Choroid plexus epithelial cell (primary cell): ENCODE measurements around the gene UTP14A.
A peak's percentile ranks its signal among the peaks of the same experiment; 100 is the strongest.

Source experiments
- DNase-seq: peaks from one replicate; pipeline ENCODE4 v3.0.0-alpha.2; 2010; ENCODE audit warnings: low read depth
- H3K4me3 ChIP-seq: 2 replicates; pipeline ENCODE4 v1.5.1; 2011; ENCODE audit warnings: low read depth, mild to moderate bottlenecking, control low read depth, low read length, moderate library complexity
- CTCF ChIP-seq: conservative IDR thresholded peaks from 2 replicates; pipeline ENCODE4 v1.5.1; 2011; ENCODE audit warnings: low read depth, mild to moderate bottlenecking, control low read depth, inconsistent platforms, low read length, moderate library complexity

UTP14A gene

GRCh38 chrX:129900054-129900453, 5.9 kb upstream of the UTP14A start:
- no peak for TF ChIP-seq CTCF
- DNase-seq = no peak
- H3K4me3 ChIP-seq = no peak overlapping the region

GRCh38 chrX:129908636-129909035, 2.7 kb downstream of the UTP14A start:
- no peak for DNase-seq
- H3K4me3 ChIP-seq = no peak overlapping the region
- no peak for TF ChIP-seq CTCF

- DNase-seq = peak; percentile 91
- peak; percentile 74 for TF ChIP-seq CTCF
- no peak overlapping the region for H3K4me3 ChIP-seq
Measured at GRCh38 chrX:129925305-129926092, 19.5 kb downstream of the UTP14A start.

GRCh38 chrX:129930941-129931410, 25.0 kb downstream of the UTP14A start:
- no peak for TF ChIP-seq CTCF
- peak overlapping the region; percentile 69 for H3K4me3 ChIP-seq
- DNase-seq = peak; percentile 21

- H3K4me3 ChIP-seq = peak overlapping the region; percentile 69
- peak; percentile 94 for DNase-seq
- TF ChIP-seq CTCF = no peak
Measured at GRCh38 chrX:129931411-129932015, 25.5 kb downstream of the UTP14A start.

GRCh38 chrX:129932016-129932820, 26.3 kb downstream of the UTP14A start:
- peak; percentile 89 for DNase-seq

More at GRCh38 chrX:129932016-129932820, 26.3 kb downstream of the UTP14A start:
- peak overlapping the region; percentile 69 for H3K4me3 ChIP-seq
- no peak for TF ChIP-seq CTCF
